Measurements from ENCODE around the gene RHBDD1.

Gene RHBDD1

GRCh38 chr2:226847090-226847489, 11.2 kb downstream of the RHBDD1 start:
- no peak for DNase-seq

- DNase-seq, result no peak
Observed at GRCh38 chr2:226847511-226847910, 11.7 kb downstream of the RHBDD1 start.

- DNase-seq, result no peak
Observed at GRCh38 chr2:226849349-226849748, 13.5 kb downstream of the RHBDD1 start.

- no peak for DNase-seq
Observed at GRCh38 chr2:226850024-226850423, 14.2 kb downstream of the RHBDD1 start.

GRCh38 chr2:226855787-226856186, 19.9 kb downstream of the RHBDD1 start:
- DNase-seq, result no peak

GRCh38 chr2:226860087-226860486, 24.2 kb downstream of the RHBDD1 start:
- DNase-seq, result no peak

- no peak for DNase-seq
Observed at GRCh38 chr2:226862623-226863022, 26.8 kb downstream of the RHBDD1 start.

GRCh38 chr2:226865273-226865672, 29.4 kb downstream of the RHBDD1 start:
- DNase-seq, result no peak

- no peak for DNase-seq
Observed at GRCh38 chr2:226865710-226866109, 29.9 kb downstream of the RHBDD1 start.

- no peak for DNase-seq
Observed at GRCh38 chr2:226868331-226869162, 32.7 kb downstream of the RHBDD1 start.

- DNase-seq, result no peak
Observed at GRCh38 chr2:226869371-226869770, 33.5 kb downstream of the RHBDD1 start.

- DNase-seq, result peak; percentile 35
Observed at GRCh38 chr2:226873051-226873620, 37.3 kb downstream of the RHBDD1 start.

GRCh38 chr2:226873826-226874225, 38.0 kb downstream of the RHBDD1 start:
- DNase-seq, result no peak

- DNase-seq, result no peak
Observed at GRCh38 chr2:226874749-226875148, 38.9 kb downstream of the RHBDD1 start.

- no peak for DNase-seq
Observed at GRCh38 chr2:226875438-226876225, 39.8 kb downstream of the RHBDD1 start.

- DNase-seq, result no peak
Observed at GRCh38 chr2:226877491-226877890, 41.6 kb downstream of the RHBDD1 start.

- no peak for DNase-seq
Observed at GRCh38 chr2:226881287-226881686, 45.4 kb downstream of the RHBDD1 start.

GRCh38 chr2:226882606-226883005, 46.8 kb downstream of the RHBDD1 start:
- no peak for DNase-seq

- no peak for DNase-seq
Observed at GRCh38 chr2:226883296-226883795, 47.5 kb downstream of the RHBDD1 start.

GRCh38 chr2:226884166-226884565, 48.3 kb downstream of the RHBDD1 start:
- no peak for DNase-seq

- no peak for DNase-seq
Observed at GRCh38 chr2:226885769-226886435, 50.0 kb downstream of the RHBDD1 start.

GRCh38 chr2:226887940-226888339, 52.1 kb downstream of the RHBDD1 start:
- no peak for DNase-seq

GRCh38 chr2:226888378-226888965, 52.6 kb downstream of the RHBDD1 start:
- DNase-seq, result no peak
